ENCODE results near the gene BLOC1S5.

- TF ChIP-seq CTCF (conservative IDR thresholded peaks at IDR 0.05) (no peak), EZH2 (IDR thresholded peaks at IDR 0.05; ENCODE audit: low read depth) (no peak)
Observed at GRCh38 chr6:8054276-8054675, 9.9 kb downstream of the BLOC1S5 start.

Measured in PC-9 (cell line).